Caki2 (cell line): ENCODE data around the gene PLAC9. TPM values are rescaled to one million over a fixed set of nuclear protein-coding genes. Genes with fewer than 3 reads are reported as not detected.
"Not testable (repeated sequence)": the region's sequence is repeated elsewhere in the genome, so short reads cannot be mapped to it uniquely, and the experiment has no call there.

ENCODE experiments used
- DNase-seq: peaks from one replicate; pipeline ENCODE4 v3.0.0-alpha.2; 2015; ENCODE audit warnings: low read depth
- in situ Hi-C: cut with HindIII; loops from 2 replicates; pipeline ENCODE4 v1.10.0; 2016; ENCODE audit warnings: low sequenced_read_pairs, low pct_unique_long_range_greater_than_20kb, mixed read lengths
- total RNA-seq: library from RNA; depleted of rRNA; stranded (reverse); fragments of >200 nt; shearing (Covaris generic); gene quantifications from 2 replicates; pipeline ENCODE4 v1.2.3, GENCODE V29; 2014; ENCODE audit warnings: low replicate concordance; rRNA removed

Gene PLAC9
- total RNA-seq, result not detected in 2 replicates

GRCh38 chr10:80132299-80133139 lies at the start of gene PLAC9:
PLAC9 (plus strand) TSS chr10:80132730; CDS start chr10:80132763, 33 bp downstream.
- in situ Hi-C loops, result no loop called here
- DNase-seq, result no peak

GRCh38 chr10:80090121-80090520 lies 42.4 kb upstream of the PLAC9 start:
- no peak for DNase-seq
- in situ Hi-C loops, result no loop called here

GRCh38 chr10:80094231-80094630 lies 38.3 kb upstream of the PLAC9 start:
- DNase-seq, result no peak
- in situ Hi-C loops, result no loop called here

DNA sequence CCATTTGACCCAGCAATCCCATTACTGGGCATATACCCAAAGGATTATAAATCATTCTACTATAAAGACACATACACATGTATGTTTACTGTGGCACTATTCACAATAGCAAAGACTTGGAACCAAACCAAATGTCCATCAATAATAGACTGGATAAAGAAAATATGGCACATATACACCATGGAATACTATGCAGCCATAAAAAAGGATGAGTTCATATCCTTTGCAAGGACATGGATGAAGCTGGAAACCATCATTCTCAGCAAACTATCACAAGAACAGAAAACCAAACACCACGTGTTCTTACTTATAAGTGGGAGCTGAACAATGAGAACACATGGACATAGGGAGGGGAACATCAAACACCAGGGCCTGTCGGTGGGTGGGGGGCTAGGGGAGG lies 34.3 kb upstream of the PLAC9 start:
- DNase-seq, in situ Hi-C loops: not testable (repeated sequence)

DNA sequence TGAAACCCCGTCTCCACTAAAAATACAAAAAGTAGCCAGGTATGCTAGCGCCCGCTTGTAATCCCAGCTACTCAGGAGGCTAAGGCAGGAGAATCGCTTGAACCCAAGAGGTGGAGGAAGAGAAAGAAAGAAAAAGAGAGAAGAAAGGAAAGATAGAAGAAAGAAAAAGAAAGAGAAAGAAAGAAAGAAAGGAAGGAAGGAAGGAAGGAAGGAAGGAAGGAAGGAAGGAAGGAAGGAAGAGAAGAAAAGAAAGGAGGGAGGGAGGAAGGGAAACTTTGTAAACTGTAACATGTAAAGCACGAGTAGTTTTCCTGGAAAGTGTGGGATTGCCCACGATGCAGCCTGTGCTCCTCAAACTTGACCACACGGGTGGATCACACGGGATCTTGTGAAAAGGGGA lies 33.2 kb upstream of the PLAC9 start:
- in situ Hi-C loops, result not testable (repeated sequence)

GRCh38 chr10:80100116-80100515 lies 32.4 kb upstream of the PLAC9 start:
- in situ Hi-C loops, result no loop called here
- DNase-seq, result no peak

More for the DNA sequence above, 33.2 kb upstream of the PLAC9 start:
- not testable (repeated sequence) for DNase-seq

GRCh38 chr10:80100861-80101695 lies 31.5 kb upstream of the PLAC9 start:
- no peak for DNase-seq
- in situ Hi-C loops, result no loop called here

GRCh38 chr10:80104066-80104926 lies 28.2 kb upstream of the PLAC9 start:
- in situ Hi-C loops, result no loop called here
- no peak for DNase-seq

DNA sequence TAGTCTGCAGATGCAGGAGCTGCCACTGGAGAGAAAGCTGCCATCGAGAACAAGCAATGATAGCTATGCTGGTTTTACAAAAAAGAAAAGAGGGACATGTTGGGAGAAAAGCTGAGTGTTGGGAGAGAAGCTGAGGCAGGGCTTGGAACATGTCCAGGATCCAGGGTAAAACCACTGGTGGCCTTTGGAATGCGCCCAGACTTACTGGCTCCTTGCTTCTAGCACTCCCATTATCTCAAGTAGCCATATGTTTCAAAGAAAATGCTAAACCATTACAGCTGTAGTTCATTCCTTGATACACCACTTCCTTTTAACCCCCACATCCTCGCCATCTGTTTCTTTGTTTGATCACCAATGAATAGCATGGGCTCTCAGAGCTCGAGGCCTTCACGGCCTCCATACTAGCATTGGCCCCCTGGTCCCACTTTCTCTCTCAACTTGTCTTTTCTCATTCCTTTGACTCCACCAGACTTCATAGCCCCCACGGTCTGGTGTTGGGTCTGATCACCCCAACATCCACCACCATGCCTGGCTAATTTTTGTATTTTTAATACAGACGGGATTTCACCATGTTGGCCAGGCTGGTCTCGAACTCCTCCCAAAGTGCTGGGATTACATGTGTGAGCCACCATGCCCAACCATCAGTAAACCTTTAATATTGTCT lies 23.8 kb upstream of the PLAC9 start:
- DNase-seq, result peak; percentile 21
- in situ Hi-C loops, result no loop called here

GRCh38 chr10:80110986-80111385 lies 21.5 kb upstream of the PLAC9 start:
- in situ Hi-C loops, result no loop called here
- DNase-seq, result no peak

DNA sequence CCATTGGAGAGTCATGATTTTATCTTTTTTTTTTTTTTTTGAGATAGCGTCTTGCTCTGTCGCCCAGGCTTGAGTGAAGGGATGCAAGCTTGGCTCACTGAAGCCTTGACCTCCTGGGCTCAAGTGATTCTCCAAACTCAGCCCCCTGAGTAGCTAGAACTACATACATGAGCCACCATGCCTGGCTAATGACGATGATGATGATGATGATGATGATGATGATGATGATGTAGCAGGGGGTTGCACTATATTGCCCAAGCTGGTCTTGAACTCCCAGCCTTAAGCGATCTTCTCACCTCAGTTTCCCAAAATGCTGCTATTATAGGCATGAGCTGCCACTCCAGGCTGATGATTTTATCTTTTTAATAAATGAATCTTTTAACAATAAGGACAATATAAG lies 13.9 kb upstream of the PLAC9 start:
- no peak for DNase-seq
- in situ Hi-C loops, result no loop called here

- DNase-seq, result no peak
These were observed 10.3 kb upstream of the PLAC9 start for GRCh38 chr10:80122110-80122710.

GRCh38 chr10:80122746-80123145 lies 9.8 kb upstream of the PLAC9 start:
- DNase-seq, result no peak
- in situ Hi-C loops, result no loop called here

More at GRCh38 chr10:80122110-80122710, 10.3 kb upstream of the PLAC9 start:
- in situ Hi-C loops, result no loop called here

GRCh38 chr10:80126876-80127275 lies 5.7 kb upstream of the PLAC9 start:
- in situ Hi-C loops, result no loop called here
- no peak for DNase-seq

GRCh38 chr10:80131499-80131901 lies 1.0 kb upstream of the PLAC9 start:
- DNase-seq, result no peak
- in situ Hi-C loops, result no loop called here

- in situ Hi-C loops, result no loop called here
- DNase-seq, result no peak
These were observed 676 bp downstream of the PLAC9 start for GRCh38 chr10:80133206-80133605.

- in situ Hi-C loops, DNase-seq: not testable (repeated sequence)
These were observed 1.2 kb downstream of the PLAC9 start for GRCh38 chr10:80133687-80134086.
